PC-9 (cell line): ENCODE results near the gene PC. TPM values are rescaled to one million over a fixed set of nuclear protein-coding genes. Genes with fewer than 3 reads are reported as not detected.

ENCODE experiments used
- BruUV-seq: library from RNA; stranded (reverse); fragments of 400-500 nt; replicated peaks from 2 replicates; lab custom pipeline; 2021; lab: Mats Ljungman, UMichigan
- CTCF ChIA-PET: fragments of 300-600 bp; sonication (Branson Sonifier 250); formaldehyde crosslinking; loops from one replicate; lab custom pipeline; 2022; ENCODE audit warnings: antibody characterized with exemption; lab: Charles Lee
- POLR2A ChIA-PET: fragments of 300-600 bp; sonication (Branson Sonifier 250); formaldehyde crosslinking; loops from one replicate; lab custom pipeline; 2022; ENCODE audit warnings: antibody characterized with exemption; ENCODE audit not compliant: unreplicated experiment; lab: Charles Lee
- DNase-seq, 2 experiments: peaks; one replicate each; pipeline versions ENCODE4 v3.0.0 to v3.0.0-alpha.2; 2015 to 2022; ENCODE audit warnings: mixed read lengths in 1 of 2
- H2AFZ ChIP-seq: fragments of 200-600 bp; sonication (generic); 2 replicates; pipeline ENCODE4 v1.8.1; 2017; ENCODE audit warnings: antibody characterized with exemption
- H3F3A ChIP-seq: fragments of 200-600 bp; sonication (generic); 2 replicates; pipeline ENCODE4 v1.8.1; 2017; ENCODE audit warnings: antibody characterized with exemption, mild to moderate bottlenecking, low read depth; ENCODE audit not compliant: insufficient read depth
- H3K27ac ChIP-seq: fragments of 200-600 bp; sonication (generic); 2 replicates; pipeline ENCODE4 v1.6.1; 2016; ENCODE audit warnings: mixed run types
- H3K27me3 ChIP-seq: fragments of 200-600 bp; sonication (generic); 2 replicates; pipeline ENCODE4 v1.6.1; 2016; ENCODE audit warnings: low read depth, mixed run types; ENCODE audit not compliant: insufficient read depth
- H3K36me3 ChIP-seq: fragments of 200-600 bp; sonication (generic); 2 replicates; pipeline ENCODE4 v1.6.1; 2016; ENCODE audit warnings: low read depth, mixed run types
- H3K4me1 ChIP-seq: fragments of 200-600 bp; sonication (generic); replicated peaks from 2 replicates; pipeline ENCODE4 v1.6.1; 2016; ENCODE audit warnings: mixed run types; ENCODE audit not compliant: insufficient read depth
- H3K4me2 ChIP-seq: fragments of 200-600 bp; sonication (generic); 2 replicates; pipeline ENCODE4 v1.6.1; 2017; ENCODE audit warnings: mixed run types
- H3K4me3 ChIP-seq: fragments of 200-600 bp; sonication (generic); 2 replicates; pipeline ENCODE4 v1.6.1; 2016; ENCODE audit warnings: mixed run types
- H3K79me2 ChIP-seq: fragments of 200-600 bp; sonication (generic); 2 replicates; pipeline ENCODE4 v1.6.1; 2017; ENCODE audit warnings: low read depth, mixed run types
- H3K9me2 ChIP-seq: fragments of 200-600 bp; sonication (generic); 2 replicates; pipeline ENCODE4 v1.8.1; 2017; ENCODE audit warnings: mild to moderate bottlenecking; ENCODE audit not compliant: insufficient read depth
- H3K9me3 ChIP-seq: fragments of 200-600 bp; sonication (generic); 2 replicates; pipeline ENCODE4 v1.8.1; 2016; ENCODE audit warnings: low read depth; ENCODE audit not compliant: insufficient read depth
- H4K20me1 ChIP-seq: fragments of 200-600 bp; sonication (generic); 2 replicates; pipeline ENCODE4 v1.8.1; 2017; ENCODE audit not compliant: insufficient read depth
- CTCF ChIP-seq: fragments of 200-600 bp; sonication (generic); conservative IDR thresholded peaks from 2 replicates; pipeline ENCODE4 v1.6.1; 2017; ENCODE audit warnings: mixed run types, antibody characterized with exemption, mild to moderate bottlenecking, moderate library complexity
- EZH2 ChIP-seq: fragments of 200-600 bp; sonication (generic); IDR thresholded peaks from 2 replicates; pipeline ENCODE4 v1.8.0; 2017; ENCODE audit warnings: antibody characterized with exemption, low read depth
- intact Hi-C: fragments of 100-400 bp; cut with micrococcal nuclease; formaldehyde crosslinking; loops from one replicate; pipeline ENCODE4 v1.10.0; 2022; ENCODE audit not compliant: unreplicated experiment
- total RNA-seq: library from RNA; stranded (reverse); gene quantifications from 2 replicates; pipeline ENCODE4 v1.2.3, GENCODE V29; 2021

The PC gene
- total RNA-seq, 1 experiment from 2014 or later: 38.9 TPM

- H3K4me1 ChIP-seq: peaks cover 28% of the 10 kb centered on the region
- BruUV-seq: no TSS peak
- no peaks in the 10 kb centered on the region for H3K79me2 ChIP-seq
- H3F3A ChIP-seq: peaks cover 16% of the 10 kb centered on the region
- ChIA-PET CTCF (no interaction called here), POLR2A (no interaction called here)
- H4K20me1 ChIP-seq: no peaks in the 10 kb centered on the region
- no peak for TF ChIP-seq EZH2
- no peak for TF ChIP-seq CTCF
- no peaks in the 10 kb centered on the region for H3K27me3 ChIP-seq
- no peak overlapping the region for H3K4me2 ChIP-seq
- no peaks in the 10 kb centered on the region for H3K9me3 ChIP-seq
- H3K4me3 ChIP-seq: no peak overlapping the region
- H3K9me2 ChIP-seq: no peaks in the 10 kb centered on the region
- H3K36me3 ChIP-seq: no peaks in the 10 kb centered on the region
- H3K27ac ChIP-seq: no peak overlapping the region
- no peak overlapping the region for H2AFZ ChIP-seq
- no peak for DNase-seq
- intact Hi-C loops: no loop called here
Observed at GRCh38 chr11:66907751-66908630, 50.2 kb downstream of the PC start.

- H3K4me3 ChIP-seq: no peak overlapping the region
- no peak overlapping the region for H3K27ac ChIP-seq
- H3F3A ChIP-seq: peaks cover 16% of the 10 kb centered on the region
- no peak overlapping the region for H2AFZ ChIP-seq
- H4K20me1 ChIP-seq: no peaks in the 10 kb centered on the region
- TSS peak; percentile 84 for BruUV-seq
- DNase-seq: peak in 1 of 2 experiments; percentile 39
- H3K4me1 ChIP-seq: peaks cover 34% of the 10 kb centered on the region
- H3K9me2 ChIP-seq: no peaks in the 10 kb centered on the region
- peak overlapping the region; percentile 29 for H3K4me2 ChIP-seq
- ChIA-PET POLR2A (interaction anchor here (0.7 kb wide), 1 partner anchor 70 kb away, joined by 3 read pairs; no protein-coding TSS in a partner anchor), CTCF (no interaction called here)
- H3K9me3 ChIP-seq: no peaks in the 10 kb centered on the region
- H3K79me2 ChIP-seq: no peaks in the 10 kb centered on the region
- intact Hi-C loops: no loop called here
- TF ChIP-seq CTCF (no peak), EZH2 (no peak)
- H3K36me3 ChIP-seq: no peaks in the 10 kb centered on the region
- no peaks in the 10 kb centered on the region for H3K27me3 ChIP-seq
Observed at GRCh38 chr11:66906061-66906733, 52.0 kb downstream of the PC start.

GRCh38 chr11:66905631-66906030, 52.6 kb downstream of the PC start:
- no peak overlapping the region for H3K4me3 ChIP-seq
- H3K4me2 ChIP-seq: peak overlapping the region; percentile 48
- DNase-seq: no peak
- H2AFZ ChIP-seq: no peak overlapping the region
- H3F3A ChIP-seq: peaks cover 16% of the 10 kb centered on the region
- no peaks in the 10 kb centered on the region for H3K9me2 ChIP-seq
- H3K27me3 ChIP-seq: no peaks in the 10 kb centered on the region
- H3K27ac ChIP-seq: peak overlapping the region; percentile 73; the same call in 1 of the 2 replicates
- H3K36me3 ChIP-seq: no peaks in the 10 kb centered on the region
- ChIA-PET CTCF (no interaction called here), POLR2A (interaction anchor here (0.7 kb wide), 1 partner anchor 70 kb away, joined by 3 read pairs; no protein-coding TSS in a partner anchor)
- TF ChIP-seq EZH2 (no peak), CTCF (no peak)
- H3K9me3 ChIP-seq: no peaks in the 10 kb centered on the region
- H3K4me1 ChIP-seq: peaks cover 34% of the 10 kb centered on the region
- no peaks in the 10 kb centered on the region for H4K20me1 ChIP-seq
- no peaks in the 10 kb centered on the region for H3K79me2 ChIP-seq
- BruUV-seq: TSS peak; percentile 74
- intact Hi-C loops: no loop called here
